COLO668 (cell line): ENCODE measurements around the gene EIF4E3.
A peak's percentile ranks its signal among the peaks of the same experiment; 100 is the strongest.

ENCODE experiments used
- DNase-seq: peaks from one replicate; lab custom pipeline; 2025; ENCODE audit not compliant: unreplicated experiment; lab: John Stamatoyannopoulos, UW

The EIF4E3 gene

DNA sequence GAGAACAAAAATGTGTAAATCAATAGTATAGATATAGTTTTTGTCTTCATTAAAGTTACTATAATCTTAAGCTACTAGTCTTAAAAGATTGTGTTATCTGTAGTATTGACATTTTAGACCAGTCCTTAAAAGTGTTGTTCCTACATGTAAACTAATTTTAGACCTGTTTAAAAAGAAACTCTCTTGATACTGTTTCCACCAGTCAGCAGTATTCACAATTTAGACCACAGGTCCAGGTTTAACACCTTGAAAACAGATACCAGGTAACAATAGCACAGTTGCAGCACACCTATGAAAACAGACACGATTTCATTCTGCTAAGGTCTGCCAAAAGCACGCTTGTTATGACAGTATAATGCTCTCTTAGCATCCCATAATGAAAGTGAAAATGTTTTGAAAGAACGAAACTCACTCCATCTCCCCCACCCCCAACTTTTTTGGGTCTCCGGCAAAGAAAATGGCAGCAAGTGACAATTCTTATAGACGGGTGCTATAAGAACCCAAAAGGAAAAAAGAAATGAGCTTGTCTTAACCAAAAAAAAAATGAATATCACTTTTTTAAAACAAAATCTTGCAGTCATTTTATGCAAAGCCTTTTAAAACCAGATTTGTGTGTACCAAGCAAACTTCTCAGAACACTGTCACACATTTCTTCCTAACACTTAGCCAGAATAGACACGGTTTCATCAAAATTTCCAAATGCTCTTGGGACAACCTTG is 1.6 kb downstream of the EIF4E3 start:
- no peak for DNase-seq

- no peak for DNase-seq
Observed at GRCh38 chr3:71722693-71723092, 2.5 kb downstream of the EIF4E3 start.

DNA sequence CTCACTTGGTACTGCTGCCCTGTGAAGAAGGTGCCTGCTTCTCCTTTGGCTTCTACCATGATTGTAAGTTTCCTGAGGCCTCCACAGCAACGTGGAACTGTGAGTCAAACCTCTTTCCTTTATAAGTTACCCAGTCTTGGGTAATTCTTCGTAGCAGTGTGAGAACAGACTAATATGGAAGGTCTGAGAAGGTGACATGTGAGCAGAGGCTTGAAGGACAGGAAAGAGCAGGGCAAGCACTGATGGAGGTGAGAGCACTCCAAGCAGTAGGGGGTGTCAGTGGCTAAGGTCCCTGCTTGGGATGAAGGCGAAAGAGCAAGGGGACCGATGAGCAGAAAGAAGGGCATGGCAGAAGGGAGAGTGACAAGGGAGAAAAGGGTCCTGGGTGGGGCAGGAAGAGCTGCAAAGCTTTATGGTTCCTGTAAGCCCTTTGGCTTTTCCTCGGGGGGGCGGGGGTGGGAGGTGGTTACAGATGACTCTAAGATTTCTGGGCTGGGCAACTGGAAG is 3.5 kb downstream of the EIF4E3 start:
- DNase-seq, result no peak

- no peak for DNase-seq
Observed at GRCh38 chr3:71721002-71721401, 4.2 kb downstream of the EIF4E3 start.

DNA sequence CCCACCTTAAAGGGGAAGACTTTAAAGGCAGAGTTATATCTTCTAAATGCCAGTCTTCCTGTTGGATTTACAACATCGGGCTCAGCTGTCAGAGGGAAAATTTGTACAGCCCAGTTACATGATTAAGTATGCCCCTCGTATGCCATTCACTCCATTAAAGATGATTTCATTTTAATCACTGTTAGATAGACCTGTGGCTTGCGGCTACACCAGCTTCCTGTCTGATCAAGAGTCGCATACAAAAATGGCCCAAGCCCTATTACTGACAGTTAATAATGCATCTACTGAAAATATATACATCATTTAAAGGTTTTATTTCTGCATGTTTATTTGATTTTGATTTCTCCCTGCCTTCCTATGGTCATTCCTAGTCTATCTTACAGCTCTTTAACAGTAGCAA is 7.1 kb downstream of the EIF4E3 start:
- DNase-seq, result no peak

GRCh38 chr3:71714595-71714994 is 10.6 kb downstream of the EIF4E3 start:
- peak; percentile 6 for DNase-seq

DNA sequence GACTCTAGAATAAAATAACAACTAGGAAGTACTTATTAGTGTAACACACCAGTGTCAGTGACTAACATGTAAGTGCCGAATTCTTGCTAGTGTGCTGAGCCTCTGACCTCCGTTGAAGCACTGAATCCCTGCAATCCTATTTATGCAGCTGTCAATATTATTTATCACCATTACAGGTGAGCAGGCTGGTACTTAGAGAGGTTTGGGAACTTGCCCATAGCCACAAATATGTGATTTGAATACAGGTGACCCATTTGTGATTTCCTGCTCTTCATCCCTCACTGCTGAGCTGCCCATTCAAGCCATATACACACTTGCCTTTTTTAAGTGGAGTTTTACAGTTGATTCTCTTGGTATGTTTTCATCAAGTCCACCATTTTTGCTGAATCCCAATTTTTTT is 12.2 kb downstream of the EIF4E3 start:
- peak; percentile 55 for DNase-seq

GRCh38 chr3:71710906-71711494 is 14.2 kb downstream of the EIF4E3 start:
- DNase-seq, result no peak

DNA sequence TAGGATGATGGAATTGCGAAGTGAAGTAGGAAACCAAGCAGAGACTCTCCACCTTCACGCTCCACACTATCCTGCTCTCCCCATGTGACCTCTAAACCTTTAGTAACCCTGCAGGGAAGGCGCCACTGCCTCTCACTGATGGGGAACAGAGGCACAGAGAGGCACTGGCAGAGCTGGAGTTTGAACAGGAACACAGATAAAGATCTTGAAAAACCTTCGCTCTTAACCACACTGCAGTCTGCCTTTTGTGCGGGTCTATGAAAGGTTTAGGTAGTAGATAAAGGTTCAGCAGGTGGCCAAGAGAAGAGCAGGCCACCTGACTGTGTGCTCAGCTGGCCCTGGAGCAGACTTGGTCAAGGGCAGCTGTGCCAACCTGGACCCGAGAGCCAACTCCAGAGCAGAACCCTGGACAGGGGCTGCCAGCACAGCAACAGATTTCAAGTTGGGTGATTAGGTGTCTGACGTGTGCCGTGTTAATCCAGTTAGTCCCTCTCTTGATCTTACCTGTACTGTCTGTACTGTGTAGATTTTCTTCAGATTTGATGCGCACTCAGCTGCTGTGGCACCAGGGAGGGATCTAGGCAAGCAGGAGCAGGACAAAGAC is 15.2 kb downstream of the EIF4E3 start:
- DNase-seq, result peak; percentile 52

DNA sequence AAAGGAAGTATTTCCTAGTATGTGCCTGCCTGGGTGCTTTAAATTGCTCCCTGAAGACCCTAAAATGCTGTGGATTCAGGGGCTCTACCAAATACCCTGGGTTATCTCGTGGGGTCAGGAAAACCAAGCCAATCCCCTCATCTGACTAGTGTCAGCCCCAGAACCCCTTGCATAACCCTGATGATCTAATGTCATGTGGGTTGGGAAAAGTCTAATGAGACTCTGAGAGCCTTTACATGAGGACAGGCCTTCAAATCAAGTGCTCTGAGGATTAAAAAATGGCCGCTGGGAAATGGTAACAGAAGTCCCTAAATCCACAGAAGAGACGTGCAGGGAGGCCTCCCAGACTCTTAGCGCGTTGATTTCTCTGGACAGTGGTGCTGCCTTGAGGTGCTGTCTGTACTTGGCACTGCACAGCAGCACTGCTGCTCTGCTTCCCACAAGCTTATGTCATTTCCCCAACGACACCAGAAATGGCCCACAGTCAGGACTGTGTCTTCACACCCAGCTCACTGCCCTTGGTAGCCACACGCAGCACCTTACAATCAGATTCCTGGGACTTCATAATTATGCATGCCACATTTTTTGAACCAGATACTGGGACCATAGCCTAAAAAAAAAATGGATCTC is 16.6 kb downstream of the EIF4E3 start:
- DNase-seq, result no peak

- no peak for DNase-seq
Observed at GRCh38 chr3:71707595-71707994, 17.6 kb downstream of the EIF4E3 start.

DNA sequence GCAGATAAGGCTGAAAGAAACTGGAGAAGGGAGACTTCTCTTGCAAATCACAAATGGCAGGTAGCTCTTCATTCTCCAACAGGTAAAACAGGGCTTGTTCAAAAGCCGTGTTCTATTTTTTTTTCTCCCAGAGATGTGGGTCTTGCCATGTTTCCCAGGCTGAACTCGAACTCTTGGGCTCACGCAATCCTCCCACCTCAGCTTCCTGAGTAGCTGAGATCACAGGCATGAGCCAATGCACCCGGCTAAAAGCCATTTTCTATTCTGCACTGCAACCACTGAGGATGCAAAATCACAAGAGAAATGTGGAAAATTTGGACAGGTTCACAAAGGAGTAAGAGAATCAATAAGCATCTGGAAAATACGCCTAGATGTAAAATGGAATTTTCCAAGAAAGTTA is 19.5 kb downstream of the EIF4E3 start:
- DNase-seq, result no peak

GRCh38 chr3:71704915-71705314 is 20.3 kb downstream of the EIF4E3 start:
- DNase-seq, result no peak

- DNase-seq, result no peak
Observed at GRCh38 chr3:71703797-71704196, 21.4 kb downstream of the EIF4E3 start.

DNA sequence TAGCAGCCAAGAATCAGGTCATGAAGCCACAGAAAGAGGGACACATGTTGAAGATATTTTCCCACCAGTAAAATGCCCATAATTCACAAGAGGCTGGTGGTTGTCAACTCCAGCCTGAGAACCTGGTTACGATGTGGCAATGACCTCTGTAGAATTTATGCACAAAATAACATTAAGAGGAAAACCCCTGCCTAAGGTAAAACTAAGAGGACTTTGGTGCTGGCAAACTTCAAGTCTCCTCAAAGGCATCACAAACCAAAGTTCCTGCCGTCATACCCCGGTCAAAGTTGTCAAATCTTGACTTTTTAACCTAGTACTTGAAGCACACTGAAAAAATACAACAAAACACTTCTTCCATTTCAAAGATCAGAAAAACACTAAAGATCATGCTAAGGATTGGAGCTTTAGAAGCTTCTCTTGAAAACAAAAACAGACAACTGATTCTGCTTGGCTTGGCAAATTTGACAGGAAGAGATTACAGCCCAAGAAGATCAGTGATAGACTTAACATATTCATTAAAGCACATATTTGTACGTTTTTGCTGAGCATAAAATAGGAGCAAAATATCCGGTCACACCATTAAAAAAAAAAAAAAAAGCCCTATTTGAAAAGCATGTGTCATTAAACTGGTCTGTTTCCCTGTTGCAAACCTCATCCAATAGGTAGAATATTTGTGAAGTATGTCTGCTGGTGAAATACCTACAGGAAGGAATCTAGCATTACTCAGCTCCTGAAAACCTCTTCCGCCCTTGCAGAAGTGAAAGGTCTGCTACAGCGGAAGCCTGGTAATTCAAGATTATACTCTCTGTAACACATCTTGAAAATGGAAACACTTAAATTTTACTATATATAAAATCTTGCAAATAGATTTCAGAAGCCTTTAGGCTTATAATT is 22.8 kb downstream of the EIF4E3 start:
- no peak for DNase-seq

GRCh38 chr3:71701251-71701762 is 23.9 kb downstream of the EIF4E3 start:
- no peak for DNase-seq

DNA sequence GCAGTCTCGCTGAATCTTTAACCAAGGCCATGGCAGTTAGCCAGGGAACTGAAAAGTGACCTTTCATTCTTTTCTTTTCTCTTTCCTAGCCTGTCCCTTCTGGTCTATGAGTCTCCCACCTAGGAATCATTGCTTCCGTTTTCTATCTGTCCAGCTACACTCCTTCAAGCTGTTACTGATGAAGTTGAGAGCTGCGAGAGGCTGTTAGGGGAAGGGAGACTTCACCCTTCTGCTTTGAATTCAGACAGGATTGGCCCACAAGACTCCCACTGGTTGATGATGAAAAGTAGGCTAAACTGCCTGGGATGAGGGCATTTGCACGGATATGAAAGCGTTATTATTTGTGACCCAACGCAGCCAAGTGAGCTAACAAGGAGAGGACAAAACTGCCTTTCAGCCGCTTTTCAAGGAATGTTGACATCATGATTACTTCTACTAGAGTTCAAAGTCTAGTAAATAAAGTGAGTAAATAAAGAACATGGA is 30.2 kb downstream of the EIF4E3 start:
- no peak for DNase-seq

GRCh38 chr3:71694358-71694999 is 30.7 kb downstream of the EIF4E3 start:
- no peak for DNase-seq

DNA sequence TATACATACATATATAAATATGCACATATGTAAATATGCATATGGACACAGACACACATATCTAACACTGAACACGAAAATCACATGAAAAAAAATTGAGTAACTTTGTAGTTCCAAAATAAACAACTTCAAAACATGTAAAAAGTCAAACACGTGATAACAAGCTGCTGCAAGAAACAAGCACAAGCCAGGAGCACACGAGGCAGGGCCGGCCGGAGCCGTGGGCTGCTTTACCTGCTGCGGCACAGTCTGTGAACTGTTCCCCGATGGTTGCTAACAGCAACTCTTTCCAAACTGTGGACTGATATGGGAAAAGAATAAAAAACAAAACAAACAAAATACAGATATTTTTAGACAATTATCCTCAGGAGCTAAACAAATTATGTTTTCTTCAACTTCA is 31.6 kb downstream of the EIF4E3 start:
- no peak for DNase-seq

DNA sequence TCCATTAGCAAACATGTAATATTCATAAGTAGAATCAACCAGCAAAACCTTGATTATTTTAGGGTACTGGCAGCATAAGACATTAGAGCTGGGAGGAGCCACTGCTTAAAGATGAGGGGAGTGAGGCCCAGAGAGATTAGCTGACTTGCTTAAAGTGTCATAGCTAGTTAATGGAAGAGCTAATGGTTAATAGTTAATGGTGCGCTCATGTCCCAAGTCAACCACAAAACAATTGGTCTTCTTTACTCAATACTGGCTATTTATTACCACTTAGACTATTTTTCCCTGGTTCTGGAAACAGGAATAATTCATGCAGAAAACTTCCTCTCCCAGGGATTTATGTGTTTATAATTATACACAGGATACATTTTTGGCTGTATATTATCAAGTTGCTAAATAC is 33.1 kb downstream of the EIF4E3 start:
- DNase-seq, result no peak
